Heart left ventricle (tissue), 16 donors: ENCODE measurements around the gene CAP1. TPM values are rescaled to one million over a fixed set of nuclear protein-coding genes. Genes with fewer than 3 reads are reported as not detected.
A peak's percentile ranks its signal among the peaks of the same experiment; 100 is the strongest.

Experiments
- ATAC-seq, 4 donors: fragments of 200-7000 bp; cut with Tn5 transposase; one replicate each; pipeline ENCODE4 v1.9.1; 2020 to 2022; ENCODE audit warnings: moderate library complexity in 4 of 4, mild to moderate bottlenecking in 3 of 4, moderate number of reproducible peaks in 1 of 4
- DNase-seq, 5 donors: peaks; one replicate each; pipeline ENCODE4 v3.0.0-alpha.2; 2020
- H3K27ac ChIP-seq, 12 donors: fragments of 200-600 bp; sonication (generic) in 4 of 12; one replicate each; pipeline versions ENCODE4 v1.5.0 to v1.8.0; 2016 to 2022; ENCODE audit warnings: mild to moderate bottlenecking in 2 of 12
- H3K27me3 ChIP-seq, 9 donors: fragments of 200-600 bp; sonication (generic) in 2 of 9; one replicate each; pipeline versions ENCODE4 v1.5.1 to v1.8.0; 2016 to 2022; ENCODE audit warnings: mild to moderate bottlenecking in 3 of 9
- H3K36me3 ChIP-seq, 9 donors: fragments of 200-600 bp; sonication (generic) in 2 of 9; one replicate each; pipeline versions ENCODE4 v1.5.0 to v1.8.0; 2018 to 2022; ENCODE audit warnings: mild to moderate bottlenecking in 2 of 9
- H3K4me1 ChIP-seq, 12 donors: fragments of 200-600 bp; sonication (generic) in 4 of 12; one replicate each; pipeline versions ENCODE4 v1.5.0 to v1.8.0; 2016 to 2022; ENCODE audit warnings: mild to moderate bottlenecking in 3 of 12
- H3K4me3 ChIP-seq, 12 donors: fragments of 200-600 bp; sonication (generic) in 4 of 12; one replicate each; pipeline versions ENCODE4 v1.5.0 to v1.8.0; 2017 to 2022; ENCODE audit warnings: mild to moderate bottlenecking in 9 of 12, moderate library complexity in 4 of 12
- H3K9me3 ChIP-seq, 12 donors: fragments of 200-600 bp; sonication (generic) in 4 of 12; one replicate each; pipeline versions ENCODE4 v1.5.0 to v1.8.0; 2016 to 2022; ENCODE audit warnings: mild to moderate bottlenecking in 1 of 12
- POLR2A ChIP-seq, 2 donors: fragments of 450-650 bp; IDR thresholded peaks; one replicate each; pipeline ENCODE4 v1.6.1; 2017; ENCODE audit warnings: antibody characterized with exemption in 2 of 2, mild to moderate bottlenecking in 2 of 2, moderate library complexity in 2 of 2
- WGBS, 4 donors: extraction: QIAGEN DNeasy Blood & Tissue Kit in 2 of 4; methylation state at CpG; one replicate each; pipeline versions ENCODE4 v1.1.5 to v1.1.7; 2013 to 2018; 5-methylcytosine and 5-hydroxymethylcytosine counted together
- intact Hi-C, 10 donors: fragments of 100-400 bp; cut with DNase I; formaldehyde crosslinking; loops; one replicate each; pipeline versions ENCODE4 v1.11.1 to v1.14.2; 2022
- polyA plus RNA-seq, 2 donors: library from polyadenylated mRNA; stranded (reverse); fragments of 200-250 nt; gene quantifications; one replicate each; pipeline ENCODE4 v1.2.3, GENCODE V29; 2013
- total RNA-seq, 9 donors: library from RNA; depleted of rRNA in 2 of 9; stranded (reverse); fragments of >200 nt in 2 of 9; fragmentation: NEBNext Ultra II Directional in 3 of 9; extraction: Animal tissue kit (Norgen Biotek cat#: 25700) in 3 of 9; gene quantifications; one replicate each; pipeline versions ENCODE4 v1.1.0 to v1.2.4, GENCODE V29; 2016 to 2023
- TF ChIP-seq, protein P1 (sequence below), 12 donors: fragments of 200-600 bp; sonication (generic) in 4 of 12; IDR thresholded peaks; one replicate each; pipeline versions ENCODE4 v1.5.0 to v1.8.0; 2018 to 2022; ENCODE audit warnings: antibody characterized with exemption in 12 of 12, mild to moderate bottlenecking in 5 of 12
- donor health status: ischemic (EF 13 %, LVEDD 7.1; RV severe dilation, severe dysfunction).
- donor health status: healthy with polysubstance abuse.
- donor health status: DM: no; HTN: yes; CAD: no.
- donor health status: DM: no; HTN: no; CAD: no.
- donor health status: ischemic (EF 25% LVEDD 6.9; RV normal size, moderate dysfunction).
- donor health status: ischemic (EF 25% LVEDD 5.7; RV mildly dilated, moderate dysfunction).
- donor health status: healthy.
- donor health status: DM: yes; HTN: yes; CAD: no.
- donor health status: ischemic (EF 35%, LVEDD 5.7; RV mildly dilated, moderate dysfunction).
- donor health status: nonischemic (EF 11% LVEDD 7.7; RV severe dilation, severe dysfunction).
- donor health status: DM: yes; HTN: yes; CAD: no.
- donor health status: PGD.
- donor health status: ischemic (EF 29% LVEDD 5.4; RV normal size, mild dysfunction).
- donor health status: nonischemic (EF 23%, LVEDD 6.1; RV moderate dilation, normal function).

CAP1 gene
- total and polyA plus RNA-seq, 11 donors: 23.8 to 249 (median 69.9) TPM

DNA sequence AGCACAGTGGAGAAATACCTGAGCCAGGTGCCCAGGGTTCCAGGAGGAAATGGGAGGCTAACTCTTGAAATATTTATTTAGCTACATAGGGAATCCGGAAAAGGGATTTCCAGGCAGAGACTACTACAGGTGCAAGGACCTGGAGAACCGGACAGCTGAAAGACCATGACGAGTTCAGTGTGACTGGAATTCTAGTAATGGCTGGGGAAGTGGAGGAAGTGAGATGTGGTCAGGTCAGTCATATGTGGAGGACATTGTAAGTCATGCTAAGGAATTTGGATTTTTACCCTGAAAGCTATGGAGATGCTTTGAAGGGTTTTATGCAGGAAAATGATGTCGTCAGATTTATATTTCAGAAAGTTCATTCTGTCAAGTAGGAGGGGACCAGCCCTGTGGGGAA is 1.8 kb downstream of the CAP1 start:
- no peak for ATAC-seq
- 58 to 68% (median 66%) methylated on average over 4 of the region's 4 CpGs for WGBS, 4 donors

GRCh38 chr1:40044110-40044509 is 3.6 kb downstream of the CAP1 start:
- DNase-seq (no peak), ATAC-seq (no peak)
- no peak for TF ChIP-seq POLR2A (IDR thresholded peaks at IDR 0.05)
- TF ChIP-seq, protein P1, sequence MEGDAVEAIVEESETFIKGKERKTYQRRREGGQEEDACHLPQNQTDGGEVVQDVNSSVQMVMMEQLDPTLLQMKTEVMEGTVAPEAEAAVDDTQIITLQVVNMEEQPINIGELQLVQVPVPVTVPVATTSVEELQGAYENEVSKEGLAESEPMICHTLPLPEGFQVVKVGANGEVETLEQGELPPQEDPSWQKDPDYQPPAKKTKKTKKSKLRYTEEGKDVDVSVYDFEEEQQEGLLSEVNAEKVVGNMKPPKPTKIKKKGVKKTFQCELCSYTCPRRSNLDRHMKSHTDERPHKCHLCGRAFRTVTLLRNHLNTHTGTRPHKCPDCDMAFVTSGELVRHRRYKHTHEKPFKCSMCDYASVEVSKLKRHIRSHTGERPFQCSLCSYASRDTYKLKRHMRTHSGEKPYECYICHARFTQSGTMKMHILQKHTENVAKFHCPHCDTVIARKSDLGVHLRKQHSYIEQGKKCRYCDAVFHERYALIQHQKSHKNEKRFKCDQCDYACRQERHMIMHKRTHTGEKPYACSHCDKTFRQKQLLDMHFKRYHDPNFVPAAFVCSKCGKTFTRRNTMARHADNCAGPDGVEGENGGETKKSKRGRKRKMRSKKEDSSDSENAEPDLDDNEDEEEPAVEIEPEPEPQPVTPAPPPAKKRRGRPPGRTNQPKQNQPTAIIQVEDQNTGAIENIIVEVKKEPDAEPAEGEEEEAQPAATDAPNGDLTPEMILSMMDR (IDR thresholded peaks at IDR 0.05): no peak
- H3K4me3 ChIP-seq: peak overlapping the region in 2 of 12 donors; percentile 5 to 97
- peaks cover 16 to 84% (median 50%) of the 10 kb centered on the region in 12 donors for H3K4me1 ChIP-seq
- no peaks in the 10 kb centered on the region for H3K27me3 ChIP-seq
- peaks cover 0 to 42% (median 4%) of the 10 kb centered on the region in 9 donors for H3K36me3 ChIP-seq
- H3K27ac ChIP-seq: peak overlapping the region in 1 of 12 donors; percentile 67
- WGBS, 4 donors: 78 to 85% (median 80%) methylated on average over 3 of the region's 3 CpGs
- H3K9me3 ChIP-seq: no peaks in the 10 kb centered on the region
- intact Hi-C loops: loop anchor here in 1 of 10 donors (2.0 kb wide), 1 partner anchor 15 kb away; no protein-coding TSS in a partner anchor

More for the DNA sequence above, 1.8 kb downstream of the CAP1 start:
- TF ChIP-seq, protein P1 (IDR thresholded peaks at IDR 0.05): no peak
- TF ChIP-seq POLR2A (IDR thresholded peaks at IDR 0.05): no peak
- Histone ChIP-seq H3K9me3 (no peaks in the 10 kb centered on the region), H3K4me1 (peaks cover 14 to 84% (median 57%) of the 10 kb centered on the region in 12 donors), H3K27ac (peak overlapping the region in 3 of 12 donors; percentile 99 to 100 (median 99)), H3K36me3 (peaks cover 0 to 29% (median 4%) of the 10 kb centered on the region in 9 donors), H3K4me3 (peak overlapping the region in 9 of 12 donors; percentile 72 to 100 (median 97)), H3K27me3 (no peaks in the 10 kb centered on the region)
- no peak for DNase-seq
- intact Hi-C loops: no loop called here

- WGBS, 4 donors: 78 to 87% (median 83%) methylated on average over 4 of the region's 4 CpGs
- no peak for DNase-seq
- TF ChIP-seq POLR2A (IDR thresholded peaks at IDR 0.05): no peak
- TF ChIP-seq, protein P1 (IDR thresholded peaks at IDR 0.05): no peak
- H3K27ac ChIP-seq: no peak overlapping the region
- H3K36me3 ChIP-seq: peaks cover 0 to 52% (median 4%) of the 10 kb centered on the region in 9 donors
- H3K9me3 ChIP-seq: no peaks in the 10 kb centered on the region
- no peaks in the 10 kb centered on the region for H3K27me3 ChIP-seq
- ATAC-seq: no peak
- no peak overlapping the region for H3K4me3 ChIP-seq
- intact Hi-C loops: loop anchor here in 1 of 10 donors (2.0 kb wide), 1 partner anchor 14 kb away; no protein-coding TSS in a partner anchor
- peaks cover 14 to 90% (median 59%) of the 10 kb centered on the region in 12 donors for H3K4me1 ChIP-seq
Measured at GRCh38 chr1:40045182-40045581, 4.7 kb downstream of the CAP1 start.

DNA sequence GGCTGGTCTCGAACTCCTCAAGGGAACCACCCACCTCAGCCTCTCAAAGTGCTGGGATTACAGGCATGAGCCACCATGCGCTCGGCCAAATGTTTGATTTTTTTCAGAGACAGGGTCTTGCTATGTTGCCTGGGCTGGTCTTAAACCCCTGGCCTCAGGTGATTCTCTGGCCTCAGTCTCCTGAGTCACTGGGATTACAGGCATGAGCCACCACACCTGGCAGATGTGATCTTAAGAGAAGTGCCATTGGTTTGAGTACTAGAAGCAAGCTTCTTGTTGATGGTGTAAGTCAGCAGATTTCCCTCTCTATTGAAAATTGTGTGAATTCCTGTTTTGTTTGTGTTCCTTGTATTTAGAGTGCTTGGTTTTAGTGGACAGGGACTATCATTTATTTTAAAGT is 5.2 kb downstream of the CAP1 start:
- Histone ChIP-seq H3K4me3 (no peak overlapping the region), H3K36me3 (peaks cover 0 to 58% (median 4%) of the 10 kb centered on the region in 9 donors), H3K27me3 (no peaks in the 10 kb centered on the region), H3K27ac (no peak overlapping the region), H3K4me1 (peaks cover 14 to 96% (median 60%) of the 10 kb centered on the region in 12 donors), H3K9me3 (no peaks in the 10 kb centered on the region)
- DNase-seq: no peak
- WGBS, 4 donors: 91 to 98% (median 96%) methylated on average over 3 of the region's 3 CpGs
- ATAC-seq: no peak
- intact Hi-C loops: loop anchor here in 1 of 10 donors (2.0 kb wide), 1 partner anchor 13 kb away; no protein-coding TSS in a partner anchor
- TF ChIP-seq, protein P1 (IDR thresholded peaks at IDR 0.05): no peak
- no peak for TF ChIP-seq POLR2A (IDR thresholded peaks at IDR 0.05)
